HEK293 (cell line): ENCODE measurements around the gene STAB1.

Source experiments
- HOXD13 ChIP-seq: sonication (generic); formaldehyde crosslinking; IDR thresholded peaks from 2 replicates; pipeline ENCODE4 v1.8.0; 2022; ENCODE audit warnings: missing genetic modification reagents, borderline replicate concordance
- IKZF3 ChIP-seq: fragments of 450-650 bp; IDR thresholded peaks from 2 replicates; pipeline ENCODE4 v1.5.0; 2018; ENCODE audit warnings: missing biosample characterization, mild to moderate bottlenecking, missing genetic modification characterization, moderate library complexity
- KLF7 ChIP-seq: fragments of 450-650 bp; formaldehyde crosslinking; IDR thresholded peaks from 2 replicates; pipeline ENCODE4 v1.5.1; 2016; ENCODE audit warnings: missing biosample characterization, missing genetic modification characterization, borderline replicate concordance
- KLF9 ChIP-seq: fragments of 450-650 bp; formaldehyde crosslinking; IDR thresholded peaks from 2 replicates; pipeline ENCODE4 v1.5.1; 2016; ENCODE audit warnings: missing biosample characterization, missing genetic modification characterization, low read depth
- PRDM10 ChIP-seq: fragments of 450-650 bp; formaldehyde crosslinking; IDR thresholded peaks from 2 replicates; pipeline ENCODE4 v1.5.1; 2016; ENCODE audit warnings: missing biosample characterization, missing genetic modification characterization
- ZBTB10 ChIP-seq: fragments of 450-650 bp; formaldehyde crosslinking; IDR thresholded peaks from 2 replicates; pipeline ENCODE4 v1.5.1; 2016; ENCODE audit warnings: missing biosample characterization, missing genetic modification characterization
- ZIC2 ChIP-seq: fragments of 450-650 bp; formaldehyde crosslinking; IDR thresholded peaks from 2 replicates; pipeline ENCODE4 v1.5.1; 2016; ENCODE audit warnings: missing biosample characterization, missing genetic modification characterization
- ZNF146 ChIP-seq: fragments of 450-650 bp; formaldehyde crosslinking; IDR thresholded peaks from 2 replicates; pipeline ENCODE4 v1.5.1; 2016; ENCODE audit warnings: missing biosample characterization, missing genetic modification characterization
- ZNF155 ChIP-seq: fragments of 450-650 bp; formaldehyde crosslinking; IDR thresholded peaks from 2 replicates; pipeline ENCODE4 v1.5.1; 2016; ENCODE audit warnings: missing biosample characterization, missing genetic modification characterization
- ZNF174 ChIP-seq: fragments of 450-650 bp; formaldehyde crosslinking; IDR thresholded peaks from 2 replicates; pipeline ENCODE4 v1.5.0; 2017; ENCODE audit warnings: missing biosample characterization, mild to moderate bottlenecking, missing genetic modification characterization
- ZNF24 ChIP-seq: fragments of 450-650 bp; formaldehyde crosslinking; IDR thresholded peaks from 2 replicates; pipeline ENCODE4 v1.5.1; 2016; ENCODE audit warnings: missing biosample characterization, missing genetic modification characterization
- ZNF292 ChIP-seq: fragments of 450-650 bp; formaldehyde crosslinking; IDR thresholded peaks from 2 replicates; pipeline ENCODE4 v1.5.1; 2016; ENCODE audit warnings: low read depth, missing biosample characterization, missing genetic modification characterization, borderline replicate concordance
- ZNF341 ChIP-seq: fragments of 450-650 bp; formaldehyde crosslinking; IDR thresholded peaks from 2 replicates; pipeline ENCODE4; 2016; ENCODE audit warnings: low read depth, missing biosample characterization, missing genetic modification characterization
- ZNF449 ChIP-seq: fragments of 450-650 bp; formaldehyde crosslinking; IDR thresholded peaks from 2 replicates; pipeline ENCODE4 v1.5.1; 2017; ENCODE audit warnings: missing biosample characterization, mild to moderate bottlenecking, missing genetic modification characterization, moderate library complexity
- ZNF571 ChIP-seq: fragments of 450-650 bp; formaldehyde crosslinking; IDR thresholded peaks from 2 replicates; pipeline ENCODE4 v1.5.0; 2017; ENCODE audit warnings: missing biosample characterization, missing genetic modification characterization
- ZNF626 ChIP-seq: fragments of 450-650 bp; sonication (Bioruptor Pico); formaldehyde crosslinking; IDR thresholded peaks from 2 replicates; pipeline ENCODE4 v1.5.1; 2018; ENCODE audit warnings: missing biosample characterization, missing genetic modification characterization, inconsistent platforms
- ZNF629 ChIP-seq: fragments of 450-650 bp; formaldehyde crosslinking; IDR thresholded peaks from 2 replicates; pipeline ENCODE4 v1.5.1; 2017; ENCODE audit warnings: missing biosample characterization, missing genetic modification characterization
- ZNF654 ChIP-seq: fragments of 450-650 bp; formaldehyde crosslinking; IDR thresholded peaks from 2 replicates; pipeline ENCODE4 v1.5.1; 2016; ENCODE audit warnings: low read depth, missing biosample characterization, missing genetic modification characterization
- ZNF664 ChIP-seq: fragments of 450-650 bp; formaldehyde crosslinking; IDR thresholded peaks from 2 replicates; pipeline ENCODE4 v1.5.1; 2016; ENCODE audit warnings: missing biosample characterization, missing genetic modification characterization
- ZNF692 ChIP-seq: fragments of 450-650 bp; formaldehyde crosslinking; IDR thresholded peaks from 2 replicates; pipeline ENCODE4 v1.5.1; 2016; ENCODE audit warnings: missing biosample characterization, missing genetic modification characterization
- ZNF777 ChIP-seq: fragments of 450-650 bp; formaldehyde crosslinking; IDR thresholded peaks from 2 replicates; pipeline ENCODE4 v1.5.1; 2017; ENCODE audit warnings: missing biosample characterization, missing genetic modification characterization, borderline replicate concordance
- ZNF791 ChIP-seq: fragments of 450-650 bp; formaldehyde crosslinking; IDR thresholded peaks from 2 replicates; pipeline ENCODE4 v1.5.1; 2016; ENCODE audit warnings: missing biosample characterization, missing genetic modification characterization
- TF ChIP-seq, protein P1 (sequence below): fragments of 450-650 bp; formaldehyde crosslinking; IDR thresholded peaks from 2 replicates; pipeline ENCODE4 v1.5.1; 2016; ENCODE audit warnings: missing biosample characterization, missing genetic modification characterization, low read depth
- TF ChIP-seq, protein P2 (sequence below): fragments of 450-650 bp; formaldehyde crosslinking; IDR thresholded peaks from 2 replicates; pipeline ENCODE4 v1.5.1; 2016; ENCODE audit warnings: missing biosample characterization, missing genetic modification characterization
- TF ChIP-seq, protein P3 (sequence below): fragments of 450-650 bp; formaldehyde crosslinking; IDR thresholded peaks from 2 replicates; pipeline ENCODE4 v1.5.1; 2016; ENCODE audit warnings: missing biosample characterization, missing genetic modification characterization

STAB1 gene

GRCh38 chr3:52446631-52447511 lies 48.3 kb upstream of the STAB1 start (continued):
- TF ChIP-seq ZBTB10 (tag by site-specific recombination) (0 out of 2 replicates have a peak, but pooled peaks have one; percentile 44), ZNF174 (no peak), ZNF571 (tag by site-specific recombination) (no peak), HOXD13 (no peak), ZNF146 (tag by site-specific recombination) (no peak), IKZF3 (no peak), ZNF777 (tag by site-specific recombination) (no peak), ZNF292 (no peak), ZNF449 (tag by site-specific recombination) (no peak), ZNF654 (peak; percentile 91), ZNF341 (tag by site-specific recombination) (no peak), ZIC2 (tag by site-specific recombination) (peak; percentile 44), KLF7 (tag by site-specific recombination) (no peak), ZNF626 (tag by site-specific recombination) (no peak), PRDM10 (peak; percentile 91), ZNF155 (tag by site-specific recombination) (no peak), ZNF24 (tag by site-specific recombination) (no peak), KLF9 (no peak), ZNF629 (no peak), ZNF692 (tag by site-specific recombination) (0 out of 2 replicates have a peak, but pooled peaks have one; percentile 27), ZNF791 (tag by site-specific recombination) (no peak), ZNF664 (tag by site-specific recombination) (no peak)
- TF ChIP-seq, protein P1, sequence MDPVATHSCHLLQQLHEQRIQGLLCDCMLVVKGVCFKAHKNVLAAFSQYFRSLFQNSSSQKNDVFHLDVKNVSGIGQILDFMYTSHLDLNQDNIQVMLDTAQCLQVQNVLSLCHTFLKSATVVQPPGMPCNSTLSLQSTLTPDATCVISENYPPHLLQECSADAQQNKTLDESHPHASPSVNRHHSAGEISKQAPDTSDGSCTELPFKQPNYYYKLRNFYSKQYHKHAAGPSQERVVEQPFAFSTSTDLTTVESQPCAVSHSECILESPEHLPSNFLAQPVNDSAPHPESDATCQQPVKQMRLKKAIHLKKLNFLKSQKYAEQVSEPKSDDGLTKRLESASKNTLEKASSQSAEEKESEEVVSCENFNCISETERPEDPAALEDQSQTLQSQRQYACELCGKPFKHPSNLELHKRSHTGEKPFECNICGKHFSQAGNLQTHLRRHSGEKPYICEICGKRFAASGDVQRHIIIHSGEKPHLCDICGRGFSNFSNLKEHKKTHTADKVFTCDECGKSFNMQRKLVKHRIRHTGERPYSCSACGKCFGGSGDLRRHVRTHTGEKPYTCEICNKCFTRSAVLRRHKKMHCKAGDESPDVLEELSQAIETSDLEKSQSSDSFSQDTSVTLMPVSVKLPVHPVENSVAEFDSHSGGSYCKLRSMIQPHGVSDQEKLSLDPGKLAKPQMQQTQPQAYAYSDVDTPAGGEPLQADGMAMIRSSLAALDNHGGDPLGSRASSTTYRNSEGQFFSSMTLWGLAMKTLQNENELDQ, result no peak
- TF ChIP-seq, protein P2, sequence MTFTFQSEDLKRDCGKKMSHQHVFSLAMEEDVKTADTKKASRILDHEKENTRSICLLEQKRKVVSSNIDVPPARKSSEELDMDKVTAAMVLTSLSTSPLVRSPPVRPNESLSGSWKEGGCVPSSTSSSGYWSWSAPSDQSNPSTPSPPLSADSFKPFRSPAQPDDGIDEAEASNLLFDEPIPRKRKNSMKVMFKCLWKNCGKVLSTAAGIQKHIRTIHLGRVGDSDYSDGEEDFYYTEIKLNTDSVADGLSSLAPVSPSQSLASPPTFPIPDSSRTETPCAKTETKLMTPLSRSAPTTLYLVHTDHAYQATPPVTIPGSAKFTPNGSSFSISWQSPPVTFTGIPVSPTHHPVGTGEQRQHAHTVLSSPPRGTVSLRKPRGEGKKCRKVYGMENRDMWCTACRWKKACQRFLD (tag by site-specific recombination), result no peak
- TF ChIP-seq, protein P3, sequence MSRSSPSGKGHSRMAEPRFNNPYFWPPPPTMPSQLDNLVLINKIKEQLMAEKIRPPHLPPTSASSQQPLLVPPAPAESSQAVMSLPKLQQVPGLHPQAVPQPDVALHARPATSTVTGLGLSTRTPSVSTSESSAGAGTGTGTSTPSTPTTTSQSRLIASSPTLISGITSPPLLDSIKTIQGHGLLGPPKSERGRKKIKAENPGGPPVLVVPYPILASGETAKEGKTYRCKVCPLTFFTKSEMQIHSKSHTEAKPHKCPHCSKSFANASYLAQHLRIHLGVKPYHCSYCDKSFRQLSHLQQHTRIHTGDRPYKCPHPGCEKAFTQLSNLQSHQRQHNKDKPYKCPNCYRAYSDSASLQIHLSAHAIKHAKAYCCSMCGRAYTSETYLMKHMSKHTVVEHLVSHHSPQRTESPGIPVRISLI (tag by site-specific recombination), result no peak
